ENCODE measurements around the gene SEC61G. TPM values are rescaled to one million over a fixed set of nuclear protein-coding genes. Genes with fewer than 3 reads are reported as not detected.

The SEC61G gene
- total and polyA plus RNA-seq, 2 of the 4 experiments (the other 2 are of a cell fraction): 387 to 685 TPM

DNA sequence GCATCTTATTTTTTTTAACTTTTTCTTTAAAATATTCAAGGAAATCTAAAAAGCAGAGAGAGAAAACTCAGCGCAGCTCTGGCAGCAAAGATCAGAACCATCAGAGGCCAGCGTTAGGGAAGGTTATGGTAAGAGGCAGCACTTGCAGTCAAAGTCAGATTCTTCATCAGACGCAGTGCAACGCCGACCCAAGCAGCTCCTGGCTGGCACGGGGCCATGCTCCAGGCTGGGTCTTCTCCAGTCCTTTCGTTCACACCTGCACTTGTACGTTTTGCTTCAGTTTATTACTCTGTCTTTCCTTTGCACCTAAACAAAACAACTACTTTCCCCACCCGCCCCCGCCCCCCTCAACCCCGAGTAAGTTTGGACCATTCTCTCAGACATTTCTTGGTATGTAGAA is 43.1 kb upstream of the SEC61G start:
- Histone ChIP-seq H2AK9ac (replicated peaks; ENCODE audit: low read depth, low read length, poor library complexity) (no peak overlapping the region), H2BK120ac (ENCODE audit: low read depth, low read length) (no peak overlapping the region), H2BK15ac (ENCODE audit: low read depth, low read length) (no peak overlapping the region), H3K14ac (replicated peaks; ENCODE audit: low read depth, low read length) (no peak overlapping the region), H3K9ac (ENCODE audit: low read depth, low read length) (no peak overlapping the region), H2AFZ (replicated peaks; ENCODE audit: low read length, poor library complexity) (no peak overlapping the region), H3K9me3 (ENCODE audit: control insufficient read depth, insufficient read depth, low read length) (peaks cover 3% of the 10 kb centered on the region; the same call in 1 of the 2 replicates), H3K56ac (ENCODE audit: extremely low read depth, insufficient read depth, low read length) (no peak overlapping the region), H3K18ac (ENCODE audit: low read depth, low read length) (no peak overlapping the region), H4K91ac (ENCODE audit: insufficient read depth, low read depth, low read length) (no peak overlapping the region), H3K36me3 (ENCODE audit: control insufficient read depth, insufficient read depth, low read length) (no peaks in the 10 kb centered on the region), H3K27me3 (ENCODE audit: control insufficient read depth, insufficient read depth, low read length) (no peaks in the 10 kb centered on the region), H3K9me1 (ENCODE audit: insufficient read depth, low read length) (no peaks in the 10 kb centered on the region), H2BK5ac (ENCODE audit: low read depth, low read length, poor library complexity, severe bottlenecking) (no peak overlapping the region), H3K23ac (ENCODE audit: low read depth, low read length) (no peak overlapping the region), H3K4me2 (ENCODE audit: low read depth, low read length) (no peak overlapping the region), H2AK5ac (ENCODE audit: low read depth, low read length) (no peak overlapping the region), H2BK20ac (ENCODE audit: low read depth, low read length) (no peak overlapping the region), H4K5ac (ENCODE audit: low read depth, low read length) (no peak overlapping the region), H3K4me3 (ENCODE audit: insufficient read depth, low read depth, low read length) (no peak overlapping the region), H4K8ac (ENCODE audit: low read depth in 2 of 2, low read length in 2 of 2) (no peak overlapping the region), H3K27ac (ENCODE audit: insufficient read depth, low read length) (no peak overlapping the region), H4K20me1 (ENCODE audit: insufficient read depth, low read length) (no peaks in the 10 kb centered on the region), H3K4ac (ENCODE audit: low read depth, low read length) (no peak overlapping the region), H3K79me1 (ENCODE audit: low read depth in 1 of 2, low read length in 2 of 2) (no peaks in the 10 kb centered on the region), H3K4me1 (ENCODE audit: control insufficient read depth, insufficient read depth, low read length) (peaks cover 6% of the 10 kb centered on the region)
- no TSS peak for BruUV-seq (replicated peaks)
- intact Hi-C loops (cut with micrococcal nuclease): no loop called here
- ChIA-PET POLR2A (ENCODE audit: unreplicated experiment) (no interaction called here), CTCF (interaction anchor here (1.1 kb wide), 1 partner anchor 454 kb away, joined by 3 read pairs; no protein-coding TSS in a partner anchor)
- DNase-seq: no peak
- TF ChIP-seq NFE2L2 (IDR thresholded peaks at IDR 0.05; ENCODE audit: low read depth, low read length) (no peak), CEBPB (IDR thresholded peaks at IDR 0.05; ENCODE audit: low read depth, low read length) (no peak), MXI1 (IDR thresholded peaks at IDR 0.05; ENCODE audit: borderline replicate concordance, low read depth, low read length) (no peak), RCOR1 (IDR thresholded peaks at IDR 0.05; ENCODE audit: insufficient replicate concordance, low read length) (no peak), MAZ (IDR thresholded peaks at IDR 0.05; ENCODE audit: borderline replicate concordance, low read depth, low read length) (no peak), CHD1 (IDR thresholded peaks at IDR 0.05; ENCODE audit: low read depth, low read length) (no peak), SMC3 (IDR thresholded peaks at IDR 0.05; ENCODE audit: low read depth, low read length) (no peak), POLR2A (IDR thresholded peaks at IDR 0.05; ENCODE audit: low read depth, low read length) (no peak), FOS (IDR thresholded peaks at IDR 0.05; ENCODE audit: low read depth, low read length) (no peak), RAD21 (IDR thresholded peaks at IDR 0.05; ENCODE audit: low read length) (no peak)
- TF ChIP-seq, protein P1, sequence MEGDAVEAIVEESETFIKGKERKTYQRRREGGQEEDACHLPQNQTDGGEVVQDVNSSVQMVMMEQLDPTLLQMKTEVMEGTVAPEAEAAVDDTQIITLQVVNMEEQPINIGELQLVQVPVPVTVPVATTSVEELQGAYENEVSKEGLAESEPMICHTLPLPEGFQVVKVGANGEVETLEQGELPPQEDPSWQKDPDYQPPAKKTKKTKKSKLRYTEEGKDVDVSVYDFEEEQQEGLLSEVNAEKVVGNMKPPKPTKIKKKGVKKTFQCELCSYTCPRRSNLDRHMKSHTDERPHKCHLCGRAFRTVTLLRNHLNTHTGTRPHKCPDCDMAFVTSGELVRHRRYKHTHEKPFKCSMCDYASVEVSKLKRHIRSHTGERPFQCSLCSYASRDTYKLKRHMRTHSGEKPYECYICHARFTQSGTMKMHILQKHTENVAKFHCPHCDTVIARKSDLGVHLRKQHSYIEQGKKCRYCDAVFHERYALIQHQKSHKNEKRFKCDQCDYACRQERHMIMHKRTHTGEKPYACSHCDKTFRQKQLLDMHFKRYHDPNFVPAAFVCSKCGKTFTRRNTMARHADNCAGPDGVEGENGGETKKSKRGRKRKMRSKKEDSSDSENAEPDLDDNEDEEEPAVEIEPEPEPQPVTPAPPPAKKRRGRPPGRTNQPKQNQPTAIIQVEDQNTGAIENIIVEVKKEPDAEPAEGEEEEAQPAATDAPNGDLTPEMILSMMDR (conservative IDR thresholded peaks at IDR 0.05; ENCODE audit: low read depth, low read length): no peak
- TF ChIP-seq, protein P2, sequence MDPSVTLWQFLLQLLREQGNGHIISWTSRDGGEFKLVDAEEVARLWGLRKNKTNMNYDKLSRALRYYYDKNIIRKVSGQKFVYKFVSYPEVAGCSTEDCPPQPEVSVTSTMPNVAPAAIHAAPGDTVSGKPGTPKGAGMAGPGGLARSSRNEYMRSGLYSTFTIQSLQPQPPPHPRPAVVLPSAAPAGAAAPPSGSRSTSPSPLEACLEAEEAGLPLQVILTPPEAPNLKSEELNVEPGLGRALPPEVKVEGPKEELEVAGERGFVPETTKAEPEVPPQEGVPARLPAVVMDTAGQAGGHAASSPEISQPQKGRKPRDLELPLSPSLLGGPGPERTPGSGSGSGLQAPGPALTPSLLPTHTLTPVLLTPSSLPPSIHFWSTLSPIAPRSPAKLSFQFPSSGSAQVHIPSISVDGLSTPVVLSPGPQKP (IDR thresholded peaks at IDR 0.05; ENCODE audit: borderline replicate concordance, low read depth, low read length): no peak
- in situ Hi-C loops (cut with MboI; ENCODE audit: low sequenced_read_pairs): no loop called here
- 24% methylated on average over 3 of the region's 11 CpGs; no CpG with 5 or more reads in 1 of the 2 experiments for WGBS, 2 experiments (ENCODE audit: extremely low coverage in 2 of 2, insufficient read length in 1 of 2)
- no peak for ATAC-seq (ENCODE audit: low read depth)
- dilution Hi-C loops (cut with HindIII; ENCODE audit: low sequenced_read_pairs, unreplicated experiment): no loop called here

Measured in IMR-90 (cell line).